HEK293T (cell line): ENCODE measurements around the gene MYORG.

ENCODE experiments used
- BHLHE40 ChIP-seq: fragments of 450-650 bp; IDR thresholded peaks from 2 replicates; pipeline ENCODE4 v1.6.1; 2016; ENCODE audit warnings: mild to moderate bottlenecking, moderate library complexity, borderline replicate concordance
- ELF4 ChIP-seq: fragments of 450-650 bp; IDR thresholded peaks from 2 replicates; pipeline ENCODE4 v1.6.1; 2017; ENCODE audit warnings: antibody characterized with exemption
- FOXA1 ChIP-seq: fragments of 450-650 bp; IDR thresholded peaks from 2 replicates; pipeline ENCODE4 v1.6.1; 2016; ENCODE audit warnings: mild to moderate bottlenecking
- FOXK2 ChIP-seq: fragments of 450-650 bp; IDR thresholded peaks from 2 replicates; pipeline ENCODE4 v1.6.1; 2016; ENCODE audit warnings: mild to moderate bottlenecking
- FOXM1 ChIP-seq: fragments of 450-650 bp; IDR thresholded peaks from 2 replicates; pipeline ENCODE4 v1.6.1; 2017; ENCODE audit warnings: mild to moderate bottlenecking, borderline replicate concordance
- HDGF ChIP-seq: fragments of 450-650 bp; IDR thresholded peaks from 2 replicates; pipeline ENCODE4 v1.6.1; 2017; ENCODE audit warnings: antibody characterized with exemption, borderline replicate concordance
- LEF1 ChIP-seq: fragments of 450-650 bp; IDR thresholded peaks from 2 replicates; pipeline ENCODE4 v1.6.1; 2017; ENCODE audit warnings: mild to moderate bottlenecking, borderline replicate concordance
- NFRKB ChIP-seq: fragments of 450-650 bp; IDR thresholded peaks from 2 replicates; pipeline ENCODE4 v1.6.1; 2016; ENCODE audit warnings: mild to moderate bottlenecking, moderate library complexity
- SP1 ChIP-seq: fragments of 450-650 bp; IDR thresholded peaks from 2 replicates; pipeline ENCODE4 v1.6.1; 2017
- SUZ12 ChIP-seq: fragments of 450-650 bp; IDR thresholded peaks from 2 replicates; pipeline ENCODE4 v1.6.1; 2016; ENCODE audit warnings: mild to moderate bottlenecking
- TARDBP ChIP-seq: fragments of 450-650 bp; IDR thresholded peaks from 2 replicates; pipeline ENCODE4 v1.6.1; 2016
- TF ChIP-seq, protein P1 (sequence below): fragments of 450-650 bp; IDR thresholded peaks from 2 replicates; pipeline ENCODE4 v1.6.1; 2016

GRCh38 chr9:34399729-34400128 lies 23.0 kb upstream of the MYORG start:
- no peak for TF ChIP-seq SUZ12
- TF ChIP-seq, protein P1, sequence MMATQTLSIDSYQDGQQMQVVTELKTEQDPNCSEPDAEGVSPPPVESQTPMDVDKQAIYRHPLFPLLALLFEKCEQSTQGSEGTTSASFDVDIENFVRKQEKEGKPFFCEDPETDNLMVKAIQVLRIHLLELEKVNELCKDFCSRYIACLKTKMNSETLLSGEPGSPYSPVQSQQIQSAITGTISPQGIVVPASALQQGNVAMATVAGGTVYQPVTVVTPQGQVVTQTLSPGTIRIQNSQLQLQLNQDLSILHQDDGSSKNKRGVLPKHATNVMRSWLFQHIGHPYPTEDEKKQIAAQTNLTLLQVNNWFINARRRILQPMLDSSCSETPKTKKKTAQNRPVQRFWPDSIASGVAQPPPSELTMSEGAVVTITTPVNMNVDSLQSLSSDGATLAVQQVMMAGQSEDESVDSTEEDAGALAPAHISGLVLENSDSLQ = no peak
- TF ChIP-seq SP1 = no peak
- TF ChIP-seq FOXA1 = no peak
- no peak for TF ChIP-seq ELF4
- TF ChIP-seq BHLHE40 = no peak
- no peak for TF ChIP-seq HDGF
- no peak for TF ChIP-seq FOXK2
- TF ChIP-seq TARDBP = no peak
- TF ChIP-seq FOXM1 = no peak
- TF ChIP-seq NFRKB = no peak
- no peak for TF ChIP-seq LEF1
